Epithelial cell of esophagus (primary cell): Measurements from ENCODE around the gene STAT4.

Experiments used
- DNase-seq: peaks from one replicate; pipeline ENCODE4 v3.0.0; 2010; ENCODE audit warnings: low read depth
- H3K4me3 ChIP-seq: 2 replicates; pipeline ENCODE4 v1.5.1; 2011; ENCODE audit warnings: mild to moderate bottlenecking, low read length, control low read depth
- CTCF ChIP-seq: IDR thresholded peaks from 2 replicates; pipeline ENCODE4 v1.5.1; 2011; ENCODE audit warnings: low read depth, mild to moderate bottlenecking, low read length, control low read depth, inconsistent platforms; ENCODE audit not compliant: insufficient read depth; ENCODE audit errors: missing control alignments

The STAT4 gene

GRCh38 chr2:191115804-191116203, 35.0 kb downstream of the STAT4 start:
- DNase-seq, result peak; percentile 20
- no peak overlapping the region for H3K4me3 ChIP-seq
- no peak for TF ChIP-seq CTCF

- H3K4me3 ChIP-seq, result no peak overlapping the region
- peak; percentile 45 for DNase-seq
- no peak for TF ChIP-seq CTCF
Observed at GRCh38 chr2:191115391-191115790, 35.4 kb downstream of the STAT4 start.

GRCh38 chr2:191114403-191114886, 36.3 kb downstream of the STAT4 start:
- peak; percentile 1 for DNase-seq
- TF ChIP-seq CTCF, result no peak
- H3K4me3 ChIP-seq, result no peak overlapping the region

GRCh38 chr2:191113761-191114160, 37.0 kb downstream of the STAT4 start:
- TF ChIP-seq CTCF, result no peak
- no peak for DNase-seq
- H3K4me3 ChIP-seq, result no peak overlapping the region

GRCh38 chr2:191112448-191112901, 38.3 kb downstream of the STAT4 start:
- DNase-seq, result no peak
- no peak overlapping the region for H3K4me3 ChIP-seq
- no peak for TF ChIP-seq CTCF

- DNase-seq, result no peak
- TF ChIP-seq CTCF, result no peak
- H3K4me3 ChIP-seq, result no peak overlapping the region
Observed at GRCh38 chr2:191109888-191110287, 40.9 kb downstream of the STAT4 start.

GRCh38 chr2:191108331-191108730, 42.5 kb downstream of the STAT4 start:
- no peak for DNase-seq
- no peak for TF ChIP-seq CTCF
- H3K4me3 ChIP-seq, result no peak overlapping the region
